ENCODE measurements around the gene SNRPD3.
A peak's percentile ranks its signal among the peaks of the same experiment; 100 is the strongest.

The SNRPD3 gene

DNA sequence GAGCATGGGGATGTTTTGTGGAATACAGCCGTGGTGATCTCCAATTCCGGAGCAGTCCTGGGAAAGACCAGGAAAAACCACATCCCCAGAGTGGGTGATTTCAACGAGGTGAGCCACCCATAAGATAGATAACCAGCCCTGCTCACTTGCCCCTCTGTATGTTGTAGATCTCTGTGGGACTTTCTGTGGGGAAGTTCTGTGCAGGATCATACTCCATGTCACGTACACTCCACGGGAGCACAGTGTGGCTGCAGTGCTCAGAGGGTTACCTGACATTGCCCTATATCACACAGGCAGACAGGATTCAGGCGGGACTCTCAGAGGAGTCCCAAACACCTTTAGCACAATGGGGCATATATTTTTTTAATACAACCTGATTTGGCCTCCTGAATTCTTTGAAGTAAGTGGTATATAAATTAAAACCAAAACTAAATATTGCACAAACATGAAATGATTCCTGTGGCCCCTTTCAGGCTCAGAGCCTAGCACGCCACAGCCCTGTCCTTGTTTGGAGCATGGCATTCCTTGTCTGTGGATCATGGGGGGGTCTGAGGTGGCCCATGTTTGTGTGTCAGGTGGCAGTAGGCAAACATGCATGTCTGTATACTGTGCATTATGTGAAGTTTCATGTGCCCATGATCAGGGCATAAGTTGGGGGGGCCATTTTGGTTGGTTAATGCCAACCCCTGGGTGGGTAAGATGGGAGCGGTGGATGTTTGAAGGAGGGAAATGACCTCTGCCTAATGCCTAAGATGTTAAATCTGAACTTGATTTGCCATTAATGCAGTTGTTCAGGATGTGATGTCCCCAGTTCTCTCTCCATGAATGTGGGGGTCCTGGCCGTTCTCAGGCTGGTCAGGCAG, 42.2 kb upstream of the SNRPD3 start:
- TF ChIP-seq CTCF (IDR thresholded peaks at IDR 0.05; ENCODE audit: insufficient read depth, low read depth, low read length, missing control alignments) = no peak
- no peak overlapping the region for H3K4me3 ChIP-seq (ENCODE audit: low read length)
- no peak for DNase-seq (ENCODE audit: low read depth)

- TF ChIP-seq CTCF (IDR thresholded peaks at IDR 0.05; ENCODE audit: insufficient read depth, low read depth, low read length, missing control alignments) = no peak
- no peak for DNase-seq (ENCODE audit: low read depth)
- H3K4me3 ChIP-seq (ENCODE audit: low read length) = no peak overlapping the region
Measured at GRCh38 chr22:24514241-24515026, 41.4 kb upstream of the SNRPD3 start.

DNA sequence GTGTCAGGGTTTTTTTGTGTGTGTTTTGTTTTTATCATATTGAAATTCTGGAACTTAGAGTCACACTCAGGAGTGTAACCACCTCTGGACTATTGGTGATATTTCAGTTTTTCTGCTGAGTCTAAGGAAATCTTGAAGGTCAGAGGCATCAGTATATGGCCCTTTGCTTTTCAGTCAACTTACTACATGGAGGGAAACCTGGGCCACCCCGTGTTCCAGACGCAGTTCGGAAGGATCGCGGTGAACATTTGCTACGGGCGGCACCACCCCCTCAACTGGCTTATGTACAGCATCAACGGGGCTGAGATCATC, 40.8 kb upstream of the SNRPD3 start:
- no peak for DNase-seq (ENCODE audit: low read depth)
- no peak overlapping the region for H3K4me3 ChIP-seq (ENCODE audit: low read length)
- TF ChIP-seq CTCF (IDR thresholded peaks at IDR 0.05; ENCODE audit: insufficient read depth, low read depth, low read length, missing control alignments) = no peak

DNA sequence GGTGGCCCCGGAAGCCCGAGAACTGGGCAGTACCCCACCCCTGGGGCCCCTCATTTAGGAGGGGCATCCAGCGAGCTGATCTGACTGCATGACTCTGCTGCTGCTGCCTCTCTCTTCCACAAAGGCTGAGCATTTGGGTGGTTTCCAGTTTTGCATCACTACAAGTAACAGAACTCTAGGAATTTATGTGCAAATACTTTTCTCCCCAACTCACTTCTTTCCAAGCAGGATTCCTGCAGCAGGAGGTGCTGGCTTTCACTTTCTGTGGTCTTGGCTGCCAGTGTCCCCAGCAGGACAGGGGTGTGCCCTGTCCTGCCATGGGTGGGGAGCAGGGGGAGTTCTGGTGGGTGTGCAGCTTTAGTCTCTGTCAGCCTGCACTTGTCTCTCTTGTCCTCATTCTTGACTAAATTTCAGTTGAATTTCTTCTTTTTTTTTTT, 39.5 kb upstream of the SNRPD3 start:
- H3K4me3 ChIP-seq (ENCODE audit: low read length) = no peak overlapping the region
- peak; percentile 73 for DNase-seq (ENCODE audit: low read depth)
- no peak for TF ChIP-seq CTCF (IDR thresholded peaks at IDR 0.05; ENCODE audit: insufficient read depth, low read depth, low read length, missing control alignments)

DNA sequence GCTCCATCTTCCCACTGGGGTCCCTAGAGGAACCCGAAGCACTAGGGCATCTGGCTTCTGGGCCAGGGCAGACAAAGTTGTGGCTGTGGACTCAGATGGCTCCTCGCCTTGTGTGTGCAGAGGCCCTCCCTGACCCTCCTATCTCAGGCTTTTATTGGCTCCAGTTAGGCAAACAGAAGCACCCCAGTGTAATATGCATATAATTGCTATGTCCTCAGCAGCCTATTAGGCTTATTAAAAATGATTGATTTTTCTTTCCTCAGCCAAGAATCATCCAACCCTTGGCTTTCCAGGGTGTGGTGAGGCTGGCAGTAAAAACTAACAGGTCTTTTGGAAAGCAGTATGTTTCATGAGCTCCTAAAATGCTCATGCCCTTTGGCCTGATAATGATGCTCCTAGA, 38.4 kb upstream of the SNRPD3 start:
- no peak overlapping the region for H3K4me3 ChIP-seq (ENCODE audit: low read length)
- no peak for TF ChIP-seq CTCF (IDR thresholded peaks at IDR 0.05; ENCODE audit: insufficient read depth, low read depth, low read length, missing control alignments)
- no peak for DNase-seq (ENCODE audit: low read depth)

GRCh38 chr22:24518228-24518627, 37.6 kb upstream of the SNRPD3 start:
- no peak for DNase-seq (ENCODE audit: low read depth)

More at GRCh38 chr22:24518228-24518627, 37.6 kb upstream of the SNRPD3 start:
- TF ChIP-seq CTCF (IDR thresholded peaks at IDR 0.05; ENCODE audit: insufficient read depth, low read depth, low read length, missing control alignments) = no peak
- H3K4me3 ChIP-seq (ENCODE audit: low read length) = no peak overlapping the region

All from epithelial cell of esophagus (primary cell).